ENCODE results near the gene PLEKHH1.
"Not testable (repeated sequence)": the region's sequence is repeated elsewhere in the genome, so short reads cannot be mapped to it uniquely, and the experiment has no call there.

PLEKHH1 gene

GRCh38 chr14:67583711-67584644 lies 50.9 kb downstream of the PLEKHH1 start:
- DNase-seq (ENCODE audit: low spot score) = no peak

GRCh38 chr14:67584978-67585377 lies 51.9 kb downstream of the PLEKHH1 start:
- no peak for DNase-seq (ENCODE audit: low spot score)

- no peak for DNase-seq (ENCODE audit: low spot score)
Observed at GRCh38 chr14:67586369-67586768, 53.3 kb downstream of the PLEKHH1 start.

- DNase-seq (ENCODE audit: low spot score) = no peak
Observed at GRCh38 chr14:67589204-67589770, 56.2 kb downstream of the PLEKHH1 start.

- DNase-seq (ENCODE audit: low spot score) = not testable (repeated sequence)
Observed at GRCh38 chr14:67593650-67594049, 60.6 kb downstream of the PLEKHH1 start.

GRCh38 chr14:67595392-67595791 lies 62.3 kb downstream of the PLEKHH1 start:
- no peak for DNase-seq (ENCODE audit: low spot score)

- peak; percentile 88 for DNase-seq (ENCODE audit: low spot score)
Observed at GRCh38 chr14:67599698-67600561, 66.8 kb downstream of the PLEKHH1 start, which contains the start of gene PIGH. Gene PIGH, minus strand, starts transcription at chr14:67600268. Its CDS starts 65 bp downstream, at chr14:67600203.

- DNase-seq (ENCODE audit: low spot score) = not testable (repeated sequence)
Observed at GRCh38 chr14:67600562-67600974, 67.5 kb downstream of the PLEKHH1 start.

- no peak for DNase-seq (ENCODE audit: low spot score)
Observed at GRCh38 chr14:67602076-67602475, 69.0 kb downstream of the PLEKHH1 start.

- no peak for DNase-seq (ENCODE audit: low spot score)
Observed at GRCh38 chr14:67602995-67603545, 70.0 kb downstream of the PLEKHH1 start.

GRCh38 chr14:67607646-67608045 lies 74.6 kb downstream of the PLEKHH1 start:
- no peak for DNase-seq (ENCODE audit: low spot score)

GRCh38 chr14:67609642-67610310 lies 76.7 kb downstream of the PLEKHH1 start:
- no peak for DNase-seq (ENCODE audit: low spot score)

- no peak for DNase-seq (ENCODE audit: low spot score)
Observed at GRCh38 chr14:67610491-67610890, 77.4 kb downstream of the PLEKHH1 start.

GRCh38 chr14:67618617-67619063 lies 85.5 kb downstream of the PLEKHH1 start:
- DNase-seq (ENCODE audit: low spot score) = peak; percentile 66

- DNase-seq (ENCODE audit: low spot score) = peak; percentile 93
Observed at GRCh38 chr14:67619446-67620216, 86.5 kb downstream of the PLEKHH1 start, which contains the start of gene ARG2. Gene ARG2, plus strand, starts transcription at chr14:67619920. Its CDS starts 58 bp downstream, at chr14:67619978.

GRCh38 chr14:67620217-67620785 lies 87.2 kb downstream of the PLEKHH1 start:
- DNase-seq (ENCODE audit: low spot score) = no peak

GRCh38 chr14:67622675-67623074 lies 89.6 kb downstream of the PLEKHH1 start:
- DNase-seq (ENCODE audit: low spot score) = peak; percentile 26

- no peak for DNase-seq (ENCODE audit: low spot score)
Observed at GRCh38 chr14:67623114-67623513, 90.0 kb downstream of the PLEKHH1 start.

- DNase-seq (ENCODE audit: low spot score) = not testable (repeated sequence)
Observed at GRCh38 chr14:67626131-67626530, 93.0 kb downstream of the PLEKHH1 start.

GRCh38 chr14:67627519-67627918 lies 94.4 kb downstream of the PLEKHH1 start:
- DNase-seq (ENCODE audit: low spot score) = no peak

Measured in globus pallidus (tissue), 1 donor.